WERI-Rb-1 (cell line): Measurements from ENCODE around the gene CPLANE1.
"Not testable (repeated sequence)": the region's sequence is repeated elsewhere in the genome, so short reads cannot be mapped to it uniquely, and the experiment has no call there.

Source experiments
- DNase-seq: peaks from one replicate; pipeline ENCODE4 v3.0.0-alpha.2; 2020
- H3K27ac ChIP-seq: fragments of 250-450 bp; sonication (Bioruptor Pico); 2 replicates; pipeline ENCODE4 v1.5.1; 2020; ENCODE audit warnings: mild to moderate bottlenecking, moderate library complexity
- H3K27me3 ChIP-seq: fragments of 250-450 bp; sonication (Bioruptor Pico); 2 replicates; pipeline ENCODE4 v1.5.1; 2021; ENCODE audit warnings: mild to moderate bottlenecking, low read depth, moderate library complexity; ENCODE audit not compliant: insufficient read depth, severe bottlenecking
- H3K36me3 ChIP-seq: fragments of 250-450 bp; sonication (Bioruptor Pico); 2 replicates; pipeline ENCODE4 v1.5.1; 2020; ENCODE audit warnings: mild to moderate bottlenecking, moderate library complexity
- H3K4me3 ChIP-seq: 2 replicates; pipeline ENCODE4 v1.5.1; 2011; ENCODE audit warnings: low read depth, mild to moderate bottlenecking, control low read depth, low read length
- H3K9me3 ChIP-seq: fragments of 250-450 bp; sonication (Bioruptor Pico); 2 replicates; pipeline ENCODE4 v1.5.1; 2021; ENCODE audit warnings: mild to moderate bottlenecking, moderate library complexity; ENCODE audit not compliant: severe bottlenecking
- TF ChIP-seq, protein P1 (sequence below): IDR thresholded peaks from 2 replicates; pipeline ENCODE4 v1.5.1; 2011; ENCODE audit warnings: low read depth, mild to moderate bottlenecking, control low read depth, inconsistent platforms, low read length

Gene CPLANE1

DNA sequence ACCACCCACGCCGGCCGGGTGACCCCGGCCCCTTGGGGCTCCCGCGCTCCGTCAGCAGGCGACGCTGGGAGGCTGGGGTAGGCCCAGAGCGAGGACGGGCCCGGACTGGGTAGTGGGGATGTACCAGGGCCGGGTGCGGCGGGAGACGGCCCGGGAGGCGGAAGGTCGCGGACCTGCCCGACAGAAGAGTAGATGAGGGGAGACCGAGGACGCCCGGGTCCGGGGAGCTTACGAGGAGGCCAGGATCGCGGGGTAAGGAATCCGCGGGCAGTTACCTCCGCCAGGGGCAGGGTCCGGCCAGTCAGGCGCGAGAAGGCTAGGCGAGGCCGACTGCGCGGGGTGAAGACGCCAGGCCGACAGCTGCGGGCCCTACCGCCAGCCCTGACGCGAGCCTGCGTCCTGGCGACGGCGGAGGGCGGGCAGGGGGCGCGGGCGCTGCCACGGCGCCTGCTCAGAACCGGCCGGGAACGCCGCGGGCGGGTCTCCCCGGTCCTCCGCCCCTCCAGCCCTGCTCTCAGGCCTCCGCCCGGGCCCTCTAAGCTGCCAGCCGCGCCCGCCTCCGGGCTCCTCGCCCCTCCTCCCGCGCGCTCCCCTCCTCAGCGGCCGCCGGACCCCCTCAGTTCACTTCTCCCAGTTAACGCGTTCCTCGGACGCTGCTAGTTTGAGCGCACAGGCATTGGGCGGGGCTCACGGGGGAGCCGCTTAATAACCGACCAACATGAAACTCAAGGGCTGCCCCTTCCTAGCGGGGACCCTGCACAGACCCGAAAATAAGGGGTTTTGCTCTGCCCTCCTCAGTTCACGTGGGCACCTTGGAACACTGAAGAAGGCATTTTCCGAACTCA is at the start of gene CPLANE1:
TSS of gene CPLANE1 (minus strand) at position 407 of the 845 bp plus-strand sequence. CDS start 1,678 bp downstream, outside the sequence.
- Histone ChIP-seq H3K27ac (peak within 1 kb of the TSS; percentile 87), H3K4me3 (peak within 1 kb of the TSS; percentile 84)

DNA sequence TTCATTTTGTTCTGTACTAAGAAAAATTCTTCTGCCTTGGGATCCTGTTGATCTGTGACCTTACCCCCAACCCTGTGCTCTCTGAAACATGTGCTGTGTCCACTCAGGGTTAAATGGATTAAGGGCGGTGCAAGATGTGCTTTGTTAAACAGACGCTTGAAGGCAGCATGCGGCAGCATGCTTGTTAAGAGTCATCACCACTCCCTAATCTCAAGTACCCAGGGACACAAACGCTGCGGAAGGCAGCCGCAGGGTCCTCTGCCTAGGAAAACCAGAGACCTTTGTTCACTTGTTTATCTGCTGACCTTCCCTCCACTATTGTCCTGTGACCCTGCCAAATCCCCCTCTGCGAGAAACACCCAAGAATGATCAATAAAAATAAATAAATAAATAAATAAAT is 47.1 kb upstream of the CPLANE1 start:
- H3K27me3 ChIP-seq, H3K4me3 ChIP-seq, H3K27ac ChIP-seq, H3K9me3 ChIP-seq: not testable (repeated sequence)
- H3K36me3 ChIP-seq, result peaks cover 74% of the 10 kb centered on the region
- peak; percentile 26 for DNase-seq

More for the DNA sequence above, at the start of gene CPLANE1:
- Histone ChIP-seq H3K9me3 (no peaks in the 10 kb centered on the region), H3K27me3 (no peaks in the 10 kb centered on the region), H3K36me3 (peaks cover 9% of the 10 kb centered on the region)
- DNase-seq, result peak; percentile 90
- TF ChIP-seq, protein P1, sequence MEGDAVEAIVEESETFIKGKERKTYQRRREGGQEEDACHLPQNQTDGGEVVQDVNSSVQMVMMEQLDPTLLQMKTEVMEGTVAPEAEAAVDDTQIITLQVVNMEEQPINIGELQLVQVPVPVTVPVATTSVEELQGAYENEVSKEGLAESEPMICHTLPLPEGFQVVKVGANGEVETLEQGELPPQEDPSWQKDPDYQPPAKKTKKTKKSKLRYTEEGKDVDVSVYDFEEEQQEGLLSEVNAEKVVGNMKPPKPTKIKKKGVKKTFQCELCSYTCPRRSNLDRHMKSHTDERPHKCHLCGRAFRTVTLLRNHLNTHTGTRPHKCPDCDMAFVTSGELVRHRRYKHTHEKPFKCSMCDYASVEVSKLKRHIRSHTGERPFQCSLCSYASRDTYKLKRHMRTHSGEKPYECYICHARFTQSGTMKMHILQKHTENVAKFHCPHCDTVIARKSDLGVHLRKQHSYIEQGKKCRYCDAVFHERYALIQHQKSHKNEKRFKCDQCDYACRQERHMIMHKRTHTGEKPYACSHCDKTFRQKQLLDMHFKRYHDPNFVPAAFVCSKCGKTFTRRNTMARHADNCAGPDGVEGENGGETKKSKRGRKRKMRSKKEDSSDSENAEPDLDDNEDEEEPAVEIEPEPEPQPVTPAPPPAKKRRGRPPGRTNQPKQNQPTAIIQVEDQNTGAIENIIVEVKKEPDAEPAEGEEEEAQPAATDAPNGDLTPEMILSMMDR, result no peak

DNA sequence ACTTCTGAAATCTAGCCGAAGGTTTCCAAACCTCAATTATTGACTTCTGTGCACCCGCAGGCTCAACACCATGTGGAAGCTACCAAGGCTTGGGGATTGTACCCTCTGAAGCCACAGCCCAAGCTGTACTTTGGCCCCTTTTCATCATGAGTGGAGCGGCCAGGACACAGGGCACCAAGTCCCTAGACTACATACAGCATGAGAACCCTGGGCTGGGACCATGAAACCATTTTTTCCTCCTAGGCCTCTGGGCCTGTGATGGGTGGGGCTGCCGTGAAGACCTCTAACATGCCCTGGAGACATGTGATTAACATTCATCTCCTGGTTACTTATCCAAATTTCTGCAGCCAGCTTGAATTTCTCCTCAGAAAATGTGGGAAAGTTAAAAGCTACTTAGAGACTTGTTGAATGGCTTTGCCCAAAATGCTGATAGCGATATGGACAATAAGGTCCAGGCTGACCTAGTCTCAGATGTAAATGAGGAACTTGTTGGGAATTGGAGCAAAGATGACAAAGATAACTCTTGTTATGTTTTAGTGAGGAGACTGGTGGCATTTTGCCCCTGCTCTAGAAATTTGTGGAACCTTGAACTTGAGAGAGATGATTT is 34.1 kb upstream of the CPLANE1 start:
- TF ChIP-seq, protein P1, result no peak
- Histone ChIP-seq H3K9me3 (peaks cover 28% of the 10 kb centered on the region), H3K4me3 (no peak overlapping the region), H3K27me3 (no peaks in the 10 kb centered on the region), H3K36me3 (no peaks in the 10 kb centered on the region), H3K27ac (no peak overlapping the region)
- no peak for DNase-seq

DNA sequence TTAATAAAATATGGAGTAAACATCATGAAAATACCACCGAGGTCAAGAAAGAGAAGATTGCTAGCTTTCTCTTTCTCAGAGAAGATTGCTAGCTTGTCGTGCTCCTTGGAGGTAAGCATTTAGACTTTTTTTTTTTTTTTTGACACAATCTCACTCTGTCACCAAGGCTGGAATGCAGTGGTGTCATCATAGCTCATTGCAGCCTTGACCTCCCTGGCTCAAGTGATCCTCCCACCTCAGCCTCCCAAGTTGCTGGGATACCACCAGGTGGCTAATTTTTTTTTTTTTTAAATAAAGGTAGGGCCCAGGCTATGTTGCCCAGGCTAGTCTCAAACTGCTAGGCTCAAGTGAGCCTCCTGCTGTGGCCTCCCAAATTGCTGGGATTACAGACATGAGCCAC is 26.3 kb upstream of the CPLANE1 start:
- TF ChIP-seq, protein P1, result no peak
- no peaks in the 10 kb centered on the region for H3K36me3 ChIP-seq
- no peak for DNase-seq
- H3K27me3 ChIP-seq, result no peaks in the 10 kb centered on the region
- no peak overlapping the region for H3K4me3 ChIP-seq
- peaks cover 10% of the 10 kb centered on the region for H3K9me3 ChIP-seq
- no peak overlapping the region for H3K27ac ChIP-seq

DNA sequence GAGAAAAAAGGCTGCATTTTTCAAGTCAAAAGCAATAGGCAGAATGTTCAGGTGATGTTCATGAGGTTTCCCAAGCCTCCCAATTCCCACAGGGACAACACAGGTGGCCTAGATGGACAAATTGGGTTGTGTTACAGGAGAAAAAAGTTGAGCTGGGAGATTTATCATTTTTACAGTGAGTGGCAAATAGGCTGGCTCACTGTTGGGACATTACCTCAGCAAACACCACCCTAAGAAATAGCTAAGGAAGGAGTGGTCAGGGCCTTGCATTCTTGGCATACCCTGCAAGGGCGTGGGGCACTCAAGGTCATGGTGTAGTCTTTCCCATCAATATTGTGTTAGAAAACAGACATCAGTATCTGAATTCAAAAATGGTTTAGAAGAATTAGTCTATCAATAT is 23.3 kb upstream of the CPLANE1 start:
- Histone ChIP-seq H3K4me3 (no peak overlapping the region), H3K36me3 (no peaks in the 10 kb centered on the region), H3K27me3 (no peaks in the 10 kb centered on the region), H3K27ac (no peak overlapping the region), H3K9me3 (no peaks in the 10 kb centered on the region)
- TF ChIP-seq, protein P1, result no peak
- DNase-seq, result no peak

DNA sequence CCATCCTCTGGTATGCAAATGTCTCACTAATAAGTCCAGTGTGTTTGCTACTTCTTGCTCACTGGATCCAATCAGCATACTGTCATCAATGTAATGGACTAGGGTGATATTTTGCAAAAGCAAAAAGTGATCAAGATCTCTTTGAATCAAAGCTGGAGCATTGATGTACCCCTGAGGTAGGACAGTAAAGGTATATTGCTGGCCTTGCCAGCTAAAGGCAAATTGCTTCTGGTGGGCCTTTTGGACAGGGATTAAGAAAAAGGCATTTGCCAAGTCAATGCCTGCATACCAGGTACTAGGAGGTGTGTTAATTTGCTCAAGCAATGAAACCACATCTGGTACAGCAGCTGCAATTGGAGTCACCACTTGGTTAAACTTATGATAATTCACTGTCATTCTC is 18.9 kb upstream of the CPLANE1 start:
- not testable (repeated sequence) for H3K27me3 ChIP-seq, DNase-seq, H3K4me3 ChIP-seq, H3K9me3 ChIP-seq, H3K27ac ChIP-seq, H3K36me3 ChIP-seq
